MM.1S (cell line): ENCODE results near the gene HCAR3.

Experiments used
- DNase-seq: peaks from one replicate; pipeline ENCODE4 v3.0.0-alpha.2; 2015
- H2AFZ ChIP-seq: fragments of 300-600 bp; sonication (generic); 2 replicates; pipeline ENCODE4 v1.6.0; 2016; ENCODE audit warnings: antibody characterized with exemption, low read length
- H3F3A ChIP-seq: fragments of 300-600 bp; sonication (generic); 2 replicates; pipeline ENCODE4 v1.6.1; 2016; ENCODE audit warnings: mild to moderate bottlenecking, antibody characterized with exemption, low read length, moderate library complexity, mixed read lengths; ENCODE audit not compliant: insufficient read depth
- H3K27ac ChIP-seq: fragments of 300-600 bp; sonication (generic); 2 replicates; pipeline ENCODE4 v1.5.1; 2016; ENCODE audit warnings: mild to moderate bottlenecking, low read length
- H3K27me3 ChIP-seq: fragments of 300-600 bp; sonication (generic); replicated peaks from 2 replicates; pipeline ENCODE4 v1.6.0; 2016; ENCODE audit warnings: low read length; ENCODE audit not compliant: insufficient read depth
- H3K36me3 ChIP-seq: fragments of 300-600 bp; sonication (generic); replicated peaks from 2 replicates; pipeline ENCODE4 v1.6.1; 2016; ENCODE audit warnings: mild to moderate bottlenecking, low read length, mixed read lengths; ENCODE audit not compliant: insufficient read depth
- H3K4me1 ChIP-seq: fragments of 300-600 bp; sonication (generic); 2 replicates; pipeline ENCODE4 v1.6.1; 2016; ENCODE audit warnings: low read length, mixed read lengths
- H3K4me2 ChIP-seq: fragments of 300-600 bp; sonication (generic); 2 replicates; pipeline ENCODE4 v1.6.0; 2016; ENCODE audit warnings: low read depth, low read length
- H3K4me3 ChIP-seq: fragments of 300-600 bp; sonication (generic); 2 replicates; pipeline ENCODE4 v1.5.1; 2016; ENCODE audit warnings: low read length, mixed read lengths
- H3K79me2 ChIP-seq: fragments of 300-600 bp; sonication (generic); 2 replicates; pipeline ENCODE4 v1.6.1; 2016; ENCODE audit warnings: mixed run types, low read length, mixed read lengths
- H3K9ac ChIP-seq: fragments of 300-600 bp; sonication (generic); 2 replicates; pipeline ENCODE4 v1.6.1; 2016; ENCODE audit warnings: low read length, mixed read lengths
- H3K9me2 ChIP-seq: fragments of 300-600 bp; sonication (generic); replicated peaks from 2 replicates; pipeline ENCODE4 v1.6.1; 2016; ENCODE audit warnings: mild to moderate bottlenecking, low read length, mixed read lengths; ENCODE audit not compliant: insufficient read depth
- H3K9me3 ChIP-seq: fragments of 300-600 bp; sonication (generic); replicated peaks from 2 replicates; pipeline ENCODE4 v1.6.1; 2016; ENCODE audit warnings: mild to moderate bottlenecking, low read length, mixed read lengths; ENCODE audit not compliant: insufficient read depth
- H4K20me1 ChIP-seq: fragments of 300-600 bp; sonication (generic); 2 replicates; pipeline ENCODE4 v1.6.1; 2016; ENCODE audit warnings: mild to moderate bottlenecking, low read length, moderate library complexity, mixed read lengths; ENCODE audit not compliant: insufficient read depth
- EZH2 ChIP-seq: fragments of 300-600 bp; sonication (generic); optimal IDR thresholded peaks from 2 replicates; pipeline ENCODE3; 2017; ENCODE audit warnings: low read depth, mild to moderate bottlenecking, antibody characterized with exemption, low read length, mixed read lengths
- EZH2phosphoT487 ChIP-seq: fragments of 300-600 bp; sonication (generic); IDR thresholded peaks from 2 replicates; pipeline ENCODE4 v1.6.1; 2018; ENCODE audit warnings: antibody characterized with exemption, low read length
- TF ChIP-seq, protein P1 (sequence below): fragments of 300-600 bp; sonication (generic); IDR thresholded peaks from 2 replicates; pipeline ENCODE4 v1.5.1; 2016; ENCODE audit warnings: antibody characterized with exemption, low read length, mixed read lengths

Gene HCAR3

GRCh38 chr12:122738571-122738970 is 22.0 kb upstream of the HCAR3 start:
- H3K9me3 ChIP-seq = no peaks in the 10 kb centered on the region
- H3F3A ChIP-seq = no peaks in the 10 kb centered on the region
- TF ChIP-seq, protein P1, sequence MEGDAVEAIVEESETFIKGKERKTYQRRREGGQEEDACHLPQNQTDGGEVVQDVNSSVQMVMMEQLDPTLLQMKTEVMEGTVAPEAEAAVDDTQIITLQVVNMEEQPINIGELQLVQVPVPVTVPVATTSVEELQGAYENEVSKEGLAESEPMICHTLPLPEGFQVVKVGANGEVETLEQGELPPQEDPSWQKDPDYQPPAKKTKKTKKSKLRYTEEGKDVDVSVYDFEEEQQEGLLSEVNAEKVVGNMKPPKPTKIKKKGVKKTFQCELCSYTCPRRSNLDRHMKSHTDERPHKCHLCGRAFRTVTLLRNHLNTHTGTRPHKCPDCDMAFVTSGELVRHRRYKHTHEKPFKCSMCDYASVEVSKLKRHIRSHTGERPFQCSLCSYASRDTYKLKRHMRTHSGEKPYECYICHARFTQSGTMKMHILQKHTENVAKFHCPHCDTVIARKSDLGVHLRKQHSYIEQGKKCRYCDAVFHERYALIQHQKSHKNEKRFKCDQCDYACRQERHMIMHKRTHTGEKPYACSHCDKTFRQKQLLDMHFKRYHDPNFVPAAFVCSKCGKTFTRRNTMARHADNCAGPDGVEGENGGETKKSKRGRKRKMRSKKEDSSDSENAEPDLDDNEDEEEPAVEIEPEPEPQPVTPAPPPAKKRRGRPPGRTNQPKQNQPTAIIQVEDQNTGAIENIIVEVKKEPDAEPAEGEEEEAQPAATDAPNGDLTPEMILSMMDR = no peak
- TF ChIP-seq EZH2 = no peak
- TF ChIP-seq EZH2phosphoT487 = no peak
- no peaks in the 10 kb centered on the region for H4K20me1 ChIP-seq
- H3K4me3 ChIP-seq = no peak overlapping the region
- no peaks in the 10 kb centered on the region for H3K9me2 ChIP-seq
- DNase-seq = no peak
- no peak overlapping the region for H2AFZ ChIP-seq
- no peaks in the 10 kb centered on the region for H3K4me1 ChIP-seq
- no peak overlapping the region for H3K27ac ChIP-seq
- H3K27me3 ChIP-seq = no peaks in the 10 kb centered on the region
- H3K4me2 ChIP-seq = no peak overlapping the region
- H3K9ac ChIP-seq = no peak overlapping the region
- H3K36me3 ChIP-seq = no peaks in the 10 kb centered on the region
- H3K79me2 ChIP-seq = no peaks in the 10 kb centered on the region

- no peak overlapping the region for H3K27ac ChIP-seq
- no peak overlapping the region for H3K4me2 ChIP-seq
- no peaks in the 10 kb centered on the region for H3K9me2 ChIP-seq
- DNase-seq = no peak
- no peaks in the 10 kb centered on the region for H3K9me3 ChIP-seq
- H3F3A ChIP-seq = no peaks in the 10 kb centered on the region
- H2AFZ ChIP-seq = no peak overlapping the region
- H3K4me3 ChIP-seq = no peak overlapping the region
- no peaks in the 10 kb centered on the region for H4K20me1 ChIP-seq
- no peaks in the 10 kb centered on the region for H3K36me3 ChIP-seq
- H3K27me3 ChIP-seq = no peaks in the 10 kb centered on the region; the same call in 1 of the 2 replicates
- TF ChIP-seq EZH2phosphoT487 = no peak
- TF ChIP-seq, protein P1 = no peak
- no peak overlapping the region for H3K9ac ChIP-seq
- H3K4me1 ChIP-seq = no peaks in the 10 kb centered on the region
- no peaks in the 10 kb centered on the region for H3K79me2 ChIP-seq
These were observed 16.0 kb upstream of the HCAR3 start for GRCh38 chr12:122732611-122733010.

DNA sequence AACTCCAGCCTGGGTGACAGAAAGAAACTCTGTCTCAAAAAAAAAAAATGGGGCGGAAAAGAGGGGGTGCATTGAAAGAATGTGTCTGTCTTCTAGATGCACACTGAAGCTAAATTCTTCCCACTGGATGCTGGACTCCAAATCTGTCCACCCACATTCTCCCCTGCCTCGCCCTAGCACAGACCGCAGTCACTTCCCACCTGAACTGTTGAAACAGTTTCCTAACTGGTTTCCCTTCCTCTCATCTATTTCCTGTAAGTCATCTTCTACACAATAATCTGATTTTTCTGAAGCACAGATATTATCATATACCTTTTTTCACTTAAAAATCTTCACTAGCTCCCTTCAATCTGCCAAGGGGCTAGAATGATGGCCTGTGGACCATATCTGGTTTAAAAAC is 15.6 kb upstream of the HCAR3 start:
- TF ChIP-seq EZH2 = no peak
- no peak for TF ChIP-seq EZH2phosphoT487
- TF ChIP-seq, protein P1 = no peak
- H3K79me2 ChIP-seq = no peaks in the 10 kb centered on the region
- H3F3A ChIP-seq = no peaks in the 10 kb centered on the region
- H3K9me2 ChIP-seq = no peaks in the 10 kb centered on the region
- H3K36me3 ChIP-seq = no peaks in the 10 kb centered on the region
- no peak overlapping the region for H3K9ac ChIP-seq
- no peak overlapping the region for H3K4me2 ChIP-seq
- no peaks in the 10 kb centered on the region for H4K20me1 ChIP-seq
- no peak overlapping the region for H3K4me3 ChIP-seq
- no peaks in the 10 kb centered on the region for H3K9me3 ChIP-seq
- no peak for DNase-seq
- no peak overlapping the region for H2AFZ ChIP-seq
- no peak overlapping the region for H3K27ac ChIP-seq
- H3K4me1 ChIP-seq = no peaks in the 10 kb centered on the region
- H3K27me3 ChIP-seq = no peaks in the 10 kb centered on the region; the same call in 1 of the 2 replicates
